ENCODE measurements around the gene PPP1R10.
A peak's percentile ranks its signal among the peaks of the same experiment; 100 is the strongest.

The PPP1R10 gene

GRCh38 chr6:30598912-30599624, 18.0 kb downstream of the PPP1R10 start:
- DNase-seq: no peak

- peak; percentile 83 to 89 (median 86) for DNase-seq
Measured at GRCh38 chr6:30597315-30598144, 19.5 kb downstream of the PPP1R10 start.

GRCh38 chr6:30592287-30592686, 24.8 kb downstream of the PPP1R10 start:
- no peak for DNase-seq

- DNase-seq: no peak
Measured at GRCh38 chr6:30591008-30591407, 26.0 kb downstream of the PPP1R10 start.

GRCh38 chr6:30590509-30590908, 26.5 kb downstream of the PPP1R10 start:
- no peak for DNase-seq

- DNase-seq: no peak
Measured at GRCh38 chr6:30589754-30590358, 27.2 kb downstream of the PPP1R10 start.

GRCh38 chr6:30583921-30584320, 33.1 kb downstream of the PPP1R10 start:
- no peak for DNase-seq

GRCh38 chr6:30578051-30578450, 39.0 kb downstream of the PPP1R10 start:
- DNase-seq: no peak

- DNase-seq: no peak
Measured at GRCh38 chr6:30573113-30573512, 43.9 kb downstream of the PPP1R10 start.

- DNase-seq: no peak
Measured at GRCh38 chr6:30572148-30572547, 44.9 kb downstream of the PPP1R10 start.

GRCh38 chr6:30571762-30572082, 45.3 kb downstream of the PPP1R10 start:
- DNase-seq: no peak

- DNase-seq: peak; percentile 99 to 100 (median 100)
Measured at GRCh38 chr6:30571075-30571761, 45.8 kb downstream of the PPP1R10 start, which contains the start of gene ABCF1. TSS of gene ABCF1 (plus strand) at chr6:30571442. CDS start at chr6:30571488, 46 bp downstream.

GRCh38 chr6:30570740-30571074, 46.3 kb downstream of the PPP1R10 start:
- DNase-seq: peak; percentile 68 to 83 (median 78)

GRCh38 chr6:30570263-30570662, 46.8 kb downstream of the PPP1R10 start:
- DNase-seq: no peak

GRCh38 chr6:30568245-30568644, 48.8 kb downstream of the PPP1R10 start:
- no peak for DNase-seq

- no peak for DNase-seq
Measured at GRCh38 chr6:30565772-30566171, 51.3 kb downstream of the PPP1R10 start.

GRCh38 chr6:30564114-30564513, 52.9 kb downstream of the PPP1R10 start:
- DNase-seq: no peak

- DNase-seq: no peak
Measured at GRCh38 chr6:30562470-30563425, 54.3 kb downstream of the PPP1R10 start.

- no peak for DNase-seq
Measured at GRCh38 chr6:30560930-30561329, 56.1 kb downstream of the PPP1R10 start.

GRCh38 chr6:30557683-30557981, 59.4 kb downstream of the PPP1R10 start:
- peak in 3 of 4 experiments; percentile 63 to 82 (median 80) for DNase-seq

GRCh38 chr6:30556906-30557682, 59.9 kb downstream of the PPP1R10 start, which contains the start of gene PRR3:
TSS of gene PRR3 (plus strand) at chr6:30557295. CDS start at chr6:30557345, 50 bp downstream.
- peak; percentile 91 to 98 (median 96) for DNase-seq

Data from suppressor macrophage (primary cell).